Adipocyte (in vitro differentiated cells): ENCODE results near the gene SLC16A6.
"Not testable (repeated sequence)": the region's sequence is repeated elsewhere in the genome, so short reads cannot be mapped to it uniquely, and the experiment has no call there.

Source experiments
- DNase-seq: peaks from one replicate; pipeline ENCODE4 v3.0.0-alpha.2; 2015; ENCODE audit warnings: low read depth
- H3K27me3 ChIP-seq: replicated peaks from 2 replicates; pipeline ENCODE4 v1.7.0; 2013; ENCODE audit warnings: mild to moderate bottlenecking, low read length, moderate library complexity; ENCODE audit not compliant: control insufficient read depth, insufficient read depth
- H3K36me3 ChIP-seq: 2 replicates; pipeline ENCODE4 v1.7.0; 2013; ENCODE audit warnings: low read length, mild to moderate bottlenecking, moderate library complexity; ENCODE audit not compliant: control insufficient read depth, insufficient read depth, severe bottlenecking
- H3K4me1 ChIP-seq: 2 replicates; pipeline ENCODE4 v1.7.0; 2013; ENCODE audit warnings: mild to moderate bottlenecking, low read length, moderate library complexity; ENCODE audit not compliant: control insufficient read depth, insufficient read depth
- H3K4me3 ChIP-seq: 2 replicates; pipeline ENCODE4 v1.7.0; 2013; ENCODE audit warnings: mild to moderate bottlenecking, low read length, moderate library complexity
- H3K9ac ChIP-seq: 2 replicates; pipeline ENCODE4 v1.7.0; 2013; ENCODE audit warnings: mild to moderate bottlenecking, low read length, moderate library complexity
- H3K9me3 ChIP-seq: 2 replicates; pipeline ENCODE4 v1.7.0; 2013; ENCODE audit warnings: mild to moderate bottlenecking, low read length, moderate library complexity; ENCODE audit not compliant: control insufficient read depth

SLC16A6 gene

GRCh38 chr17:68229619-68230018 lies 61.3 kb downstream of the SLC16A6 start:
- no peaks in the 10 kb centered on the region for H3K9me3 ChIP-seq
- no peaks in the 10 kb centered on the region for H3K27me3 ChIP-seq
- H3K9ac ChIP-seq = no peak overlapping the region
- no peak overlapping the region for H3K4me3 ChIP-seq
- no peaks in the 10 kb centered on the region for H3K36me3 ChIP-seq
- H3K4me1 ChIP-seq = no peaks in the 10 kb centered on the region
- no peak for DNase-seq

GRCh38 chr17:68228817-68229570 lies 61.9 kb downstream of the SLC16A6 start:
- no peak overlapping the region for H3K9ac ChIP-seq
- no peaks in the 10 kb centered on the region for H3K9me3 ChIP-seq
- no peaks in the 10 kb centered on the region for H3K4me1 ChIP-seq
- no peak overlapping the region for H3K4me3 ChIP-seq
- no peaks in the 10 kb centered on the region for H3K27me3 ChIP-seq
- no peaks in the 10 kb centered on the region for H3K36me3 ChIP-seq
- no peak for DNase-seq

DNA sequence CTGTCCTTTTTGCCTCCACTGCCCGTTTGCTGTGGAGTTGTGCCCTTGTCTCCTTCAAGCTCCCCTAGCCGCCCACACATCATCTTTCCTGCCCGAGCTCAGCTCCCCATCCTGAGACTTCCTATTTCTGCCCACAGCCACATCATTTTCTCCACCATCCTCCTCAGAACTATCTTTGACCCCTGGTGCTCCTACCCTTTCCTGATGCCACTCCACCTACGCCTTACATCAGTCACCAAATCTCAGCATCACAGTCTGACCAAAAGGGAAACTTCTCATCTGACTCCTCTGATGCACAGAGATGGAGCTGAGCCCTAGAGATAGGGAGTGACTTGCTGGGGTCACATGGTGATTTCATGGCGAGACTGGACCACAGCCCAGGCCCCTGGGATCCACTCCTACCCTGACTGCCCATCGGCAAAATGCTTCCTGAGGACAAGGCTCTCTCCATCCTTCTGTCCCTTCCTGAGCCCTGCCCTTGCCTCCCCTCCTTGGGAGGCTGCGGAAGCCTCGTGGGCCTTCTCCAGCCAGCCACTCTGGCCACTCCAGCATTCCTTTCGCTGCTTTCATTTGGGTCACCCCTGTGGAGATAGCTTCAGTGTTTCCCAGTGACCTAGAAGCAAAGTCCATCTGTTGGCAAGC lies 62.8 kb downstream of the SLC16A6 start:
- not testable (repeated sequence) for H3K9ac ChIP-seq, H3K36me3 ChIP-seq, H3K27me3 ChIP-seq, DNase-seq, H3K9me3 ChIP-seq, H3K4me3 ChIP-seq, H3K4me1 ChIP-seq

GRCh38 chr17:68225055-68225454 lies 65.9 kb downstream of the SLC16A6 start:
- not testable (repeated sequence) for H3K9me3 ChIP-seq, H3K27me3 ChIP-seq, DNase-seq, H3K36me3 ChIP-seq, H3K4me1 ChIP-seq, H3K9ac ChIP-seq, H3K4me3 ChIP-seq

DNA sequence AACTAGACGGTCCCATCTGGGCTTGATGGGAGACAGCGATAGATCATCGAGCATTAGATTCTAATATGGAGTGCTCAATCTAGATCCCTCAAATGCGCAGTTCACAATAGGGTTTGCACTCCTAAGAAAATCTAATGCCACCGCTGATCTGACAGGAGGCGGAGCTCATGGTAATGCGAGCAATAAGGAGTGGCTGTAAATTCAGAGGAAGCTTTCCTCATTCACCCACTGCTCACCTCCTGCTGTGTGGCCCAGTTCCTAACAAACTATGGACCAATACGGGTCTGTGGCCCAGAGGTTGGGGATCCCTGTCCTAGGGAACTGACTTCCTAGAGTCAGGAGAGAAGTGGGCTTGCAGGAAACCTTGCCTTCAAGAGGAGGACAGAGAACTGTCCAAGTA lies 68.3 kb downstream of the SLC16A6 start:
- Histone ChIP-seq H3K27me3 (no peaks in the 10 kb centered on the region), H3K9ac (no peak overlapping the region), H3K4me1 (no peaks in the 10 kb centered on the region), H3K9me3 (no peaks in the 10 kb centered on the region), H3K36me3 (no peaks in the 10 kb centered on the region), H3K4me3 (no peak overlapping the region)
- no peak for DNase-seq

- Histone ChIP-seq H3K4me3 (no peak overlapping the region), H3K27me3 (no peaks in the 10 kb centered on the region), H3K36me3 (no peaks in the 10 kb centered on the region), H3K4me1 (no peaks in the 10 kb centered on the region), H3K9ac (no peak overlapping the region), H3K9me3 (no peaks in the 10 kb centered on the region)
- DNase-seq = no peak
These were observed 69.1 kb downstream of the SLC16A6 start for GRCh38 chr17:68221786-68222185.

- DNase-seq, H3K36me3 ChIP-seq, H3K4me1 ChIP-seq, H3K9me3 ChIP-seq, H3K27me3 ChIP-seq, H3K9ac ChIP-seq, H3K4me3 ChIP-seq: not testable (repeated sequence)
These were observed 70.1 kb downstream of the SLC16A6 start for GRCh38 chr17:68220786-68221185.

GRCh38 chr17:68220186-68220585 lies 70.7 kb downstream of the SLC16A6 start:
- H3K9me3 ChIP-seq, DNase-seq, H3K4me3 ChIP-seq, H3K27me3 ChIP-seq, H3K36me3 ChIP-seq, H3K9ac ChIP-seq, H3K4me1 ChIP-seq: not testable (repeated sequence)

DNA sequence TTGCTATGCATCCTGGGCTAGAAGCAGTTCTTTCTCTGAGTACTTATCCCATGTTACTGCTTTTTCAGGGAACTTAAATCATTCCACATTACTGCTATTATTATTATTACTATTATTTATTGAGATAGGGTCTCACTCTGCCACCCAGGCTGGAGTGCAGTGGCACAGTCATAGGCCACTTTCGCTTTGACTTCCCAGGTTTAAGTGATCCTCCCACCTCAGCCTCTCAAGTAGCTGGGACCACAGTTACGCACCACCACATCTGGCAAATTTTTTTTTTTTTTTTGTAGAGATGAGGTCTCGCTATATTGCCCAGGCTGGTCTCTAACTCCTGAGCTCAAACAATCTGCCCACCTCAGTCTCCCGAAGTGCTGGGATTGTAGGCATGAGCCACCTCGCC lies 71.5 kb downstream of the SLC16A6 start:
- not testable (repeated sequence) for H3K36me3 ChIP-seq, H3K9ac ChIP-seq, H3K4me3 ChIP-seq, DNase-seq, H3K27me3 ChIP-seq, H3K4me1 ChIP-seq, H3K9me3 ChIP-seq
